HG03460 (cell line): ENCODE data around the gene CDYL2.

Source experiments
- ATAC-seq: cut with Tn5 transposase; IDR thresholded peaks from one replicate; pipeline ENCODE4 v1.9.1; 2021; ENCODE audit not compliant: unreplicated experiment

CDYL2 gene

GRCh38 chr16:80604600-80605355, 199.6 kb downstream of the CDYL2 start:
- no peak for ATAC-seq

- no peak for ATAC-seq
Observed at GRCh38 chr16:80602894-80603293, 201.5 kb downstream of the CDYL2 start.

- ATAC-seq: no peak
Observed at GRCh38 chr16:80601182-80601581, 203.2 kb downstream of the CDYL2 start.

- ATAC-seq: no peak
Observed at GRCh38 chr16:80599466-80599865, 204.9 kb downstream of the CDYL2 start.

- ATAC-seq: no peak
Observed at GRCh38 chr16:80596507-80597207, 207.7 kb downstream of the CDYL2 start.

GRCh38 chr16:80594756-80595155, 209.6 kb downstream of the CDYL2 start:
- ATAC-seq: no peak

- ATAC-seq: no peak
Observed at GRCh38 chr16:80592273-80592672, 212.1 kb downstream of the CDYL2 start.

- no peak for ATAC-seq
Observed at GRCh38 chr16:80591071-80591915, 213.1 kb downstream of the CDYL2 start.

GRCh38 chr16:80587071-80587470, 217.3 kb downstream of the CDYL2 start:
- no peak for ATAC-seq

- ATAC-seq: no peak
Observed at GRCh38 chr16:80586476-80586875, 217.9 kb downstream of the CDYL2 start.

- ATAC-seq: no peak
Observed at GRCh38 chr16:80585764-80586163, 218.6 kb downstream of the CDYL2 start.

GRCh38 chr16:80583466-80583865, 220.9 kb downstream of the CDYL2 start:
- no peak for ATAC-seq

GRCh38 chr16:80580109-80580832, 224.1 kb downstream of the CDYL2 start:
- ATAC-seq: peak; percentile 87

- ATAC-seq: no peak
Observed at GRCh38 chr16:80577485-80578280, 226.7 kb downstream of the CDYL2 start.

- no peak for ATAC-seq
Observed at GRCh38 chr16:80576343-80576912, 228.0 kb downstream of the CDYL2 start.

GRCh38 chr16:80573700-80574120, 230.7 kb downstream of the CDYL2 start:
- ATAC-seq: no peak

- ATAC-seq: no peak
Observed at GRCh38 chr16:80570106-80570478, 234.3 kb downstream of the CDYL2 start.

GRCh38 chr16:80569440-80570105, 234.8 kb downstream of the CDYL2 start:
- peak; percentile 70 for ATAC-seq

- no peak for ATAC-seq
Observed at GRCh38 chr16:80564394-80564793, 240.0 kb downstream of the CDYL2 start.
